Stimulated activated CD8-positive, alpha-beta memory T cell treated with anti-CD3 and anti-CD28 coated beads, Interleukin-15, amount 100 ng/mL, for 48 hours (primary cell): ENCODE data around the gene HOXC11.

Experiments used
- DNase-seq, 2 donors: peaks; one replicate each; pipeline ENCODE4 v3.0.0-alpha.2; 2020; ENCODE audit warnings: low read depth in 2 of 2

Gene HOXC11

GRCh38 chr12:53984901-53985691, 12.2 kb downstream of the HOXC11 start, which contains the start of gene HOXC10:
Gene HOXC10 (plus strand): TSS chr12:53985146. CDS start chr12:53985260, 114 bp downstream.
- DNase-seq, result peak; percentile 77 to 81

GRCh38 chr12:53985692-53985993, 12.7 kb downstream of the HOXC11 start:
- DNase-seq, result no peak

GRCh38 chr12:53985994-53986685, 13.2 kb downstream of the HOXC11 start:
- DNase-seq, result no peak

GRCh38 chr12:53986686-53987483, 14.0 kb downstream of the HOXC11 start:
- DNase-seq, result no peak

- DNase-seq, result no peak
These were observed 14.9 kb downstream of the HOXC11 start for GRCh38 chr12:53987787-53988230.

GRCh38 chr12:53988541-53989226, 15.8 kb downstream of the HOXC11 start:
- DNase-seq, result no peak

GRCh38 chr12:53989227-53990113, 16.5 kb downstream of the HOXC11 start:
- no peak for DNase-seq

- DNase-seq, result no peak
These were observed 17.6 kb downstream of the HOXC11 start for GRCh38 chr12:53990311-53991076.

- no peak for DNase-seq
These were observed 18.1 kb downstream of the HOXC11 start for GRCh38 chr12:53991077-53991460.

GRCh38 chr12:53992377-53992889, 19.5 kb downstream of the HOXC11 start:
- DNase-seq, result no peak

GRCh38 chr12:53993162-53994008, 20.5 kb downstream of the HOXC11 start:
- no peak for DNase-seq

- DNase-seq, result no peak
These were observed 21.0 kb downstream of the HOXC11 start for GRCh38 chr12:53994009-53994263.

GRCh38 chr12:53994264-53995001, 21.5 kb downstream of the HOXC11 start:
- DNase-seq, result no peak

GRCh38 chr12:53995002-53995377, 22.1 kb downstream of the HOXC11 start:
- no peak for DNase-seq

GRCh38 chr12:53995378-53996239, 22.7 kb downstream of the HOXC11 start:
- no peak for DNase-seq

- DNase-seq, result no peak
These were observed 23.6 kb downstream of the HOXC11 start for GRCh38 chr12:53996240-53997203.
